Measurements from ENCODE around the gene ROPN1L. TPM values are rescaled to one million over a fixed set of nuclear protein-coding genes. Genes with fewer than 3 reads are reported as not detected.
"Not testable (repeated sequence)": the region's sequence is repeated elsewhere in the genome, so short reads cannot be mapped to it uniquely, and the experiment has no call there.

The ROPN1L gene
- total and polyA plus RNA-seq, 5 donors from 2014 or later, result 3.0 to 14.4 (median 5.3) TPM

DNA sequence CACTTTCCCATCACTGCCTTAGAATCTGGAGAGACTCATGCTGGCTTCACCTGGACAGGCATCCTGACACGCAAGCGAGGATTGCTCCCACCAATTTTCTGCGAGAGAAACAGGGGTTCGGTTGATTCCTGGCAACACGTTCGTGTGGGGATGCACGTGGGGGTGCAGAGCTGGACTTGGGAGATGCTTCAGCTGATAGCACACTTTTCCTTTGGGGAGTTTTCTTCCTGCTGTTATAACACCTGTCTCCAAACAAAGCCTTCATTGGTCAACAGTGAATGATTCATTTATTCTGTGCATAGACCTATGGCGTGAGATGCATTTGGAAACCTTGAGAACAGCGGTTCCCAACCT, 50.0 kb downstream of the ROPN1L start:
- ATAC-seq (ENCODE audit: low read depth in 2 of 2) (no peak), DNase-seq (no peak)
- H3K27ac Mint-ChIP-seq, result no peak overlapping the region
- no peak overlapping the region for H3K27ac ChIP-seq (ENCODE audit: insufficient read depth, low read length, poor library complexity, severe bottlenecking)
- no peak overlapping the region for H3K4me3 ChIP-seq (ENCODE audit: low read depth, low read length)
- peaks cover 4% of the 10 kb centered on the region for H3K36me3 Mint-ChIP-seq
- peaks cover 0 to 26% (median 0%) of the 10 kb centered on the region in 7 donors for H3K9me3 Mint-ChIP-seq
- H3K4me1 Mint-ChIP-seq, result peaks cover 12 to 28% (median 20%) of the 10 kb centered on the region in 4 donors
- peaks cover 5% of the 10 kb centered on the region for H3K27me3 Mint-ChIP-seq
- peaks cover 18% of the 10 kb centered on the region for H3K4me1 ChIP-seq (ENCODE audit: control insufficient read depth, insufficient read depth, low read length, poor library complexity, severe bottlenecking)
- no peaks in the 10 kb centered on the region for H3K27me3 ChIP-seq (ENCODE audit: control insufficient read depth, insufficient read depth, low read length)
- H3K36me3 ChIP-seq (ENCODE audit: control insufficient read depth, insufficient read depth, low read length), result no peaks in the 10 kb centered on the region
- no peak overlapping the region for H3K4me3 Mint-ChIP-seq
- peaks cover 7 to 10% of the 10 kb centered on the region in 2 experiments for H3K9me3 ChIP-seq (ENCODE audit: control insufficient read depth in 2 of 2, low read length in 2 of 2)

DNA sequence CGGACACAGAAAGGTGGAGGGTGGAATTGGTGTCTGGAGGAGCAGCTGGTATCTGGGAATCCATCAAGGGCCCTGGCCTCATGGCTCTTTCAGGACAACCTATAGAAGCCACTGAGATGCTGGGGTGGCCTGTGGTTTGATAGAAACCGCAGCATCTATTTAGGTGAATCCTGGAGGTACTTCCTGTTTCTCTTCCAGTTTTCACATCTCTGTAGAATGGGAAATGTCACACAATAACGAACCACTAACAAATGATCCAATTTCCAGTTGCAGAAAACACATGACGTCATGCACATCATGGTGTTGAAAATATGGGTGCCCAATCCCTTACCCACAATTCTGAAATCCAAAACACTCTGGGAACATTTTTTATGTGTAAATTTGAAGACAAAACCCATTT, 52.2 kb downstream of the ROPN1L start:
- H3K36me3 ChIP-seq (ENCODE audit: control insufficient read depth, insufficient read depth, low read length), result no peaks in the 10 kb centered on the region
- Mint-ChIP-seq H3K9me3 (peaks cover 0 to 26% (median 0%) of the 10 kb centered on the region in 7 donors), H3K4me1 (peaks cover 10 to 23% (median 16%) of the 10 kb centered on the region in 4 donors), H3K36me3 (peaks cover 4% of the 10 kb centered on the region), H3K27ac (peak overlapping the region in 2 of 3 donors; percentile 66 to 72), H3K4me3 (no peak overlapping the region), H3K27me3 (no peaks in the 10 kb centered on the region)
- H3K4me3 ChIP-seq (ENCODE audit: low read depth, low read length), result no peak overlapping the region
- DNase-seq, result no peak
- H3K9me3 ChIP-seq (ENCODE audit: control insufficient read depth in 2 of 2, low read length in 2 of 2), result peaks cover 7 to 10% of the 10 kb centered on the region in 2 experiments
- no peaks in the 10 kb centered on the region for H3K27me3 ChIP-seq (ENCODE audit: control insufficient read depth, insufficient read depth, low read length)
- no peak overlapping the region for H3K27ac ChIP-seq (ENCODE audit: insufficient read depth, low read length, poor library complexity, severe bottlenecking)
- peaks cover 18% of the 10 kb centered on the region for H3K4me1 ChIP-seq (ENCODE audit: control insufficient read depth, insufficient read depth, low read length, poor library complexity, severe bottlenecking)
- no peak for ATAC-seq (ENCODE audit: low read depth in 2 of 2)

DNA sequence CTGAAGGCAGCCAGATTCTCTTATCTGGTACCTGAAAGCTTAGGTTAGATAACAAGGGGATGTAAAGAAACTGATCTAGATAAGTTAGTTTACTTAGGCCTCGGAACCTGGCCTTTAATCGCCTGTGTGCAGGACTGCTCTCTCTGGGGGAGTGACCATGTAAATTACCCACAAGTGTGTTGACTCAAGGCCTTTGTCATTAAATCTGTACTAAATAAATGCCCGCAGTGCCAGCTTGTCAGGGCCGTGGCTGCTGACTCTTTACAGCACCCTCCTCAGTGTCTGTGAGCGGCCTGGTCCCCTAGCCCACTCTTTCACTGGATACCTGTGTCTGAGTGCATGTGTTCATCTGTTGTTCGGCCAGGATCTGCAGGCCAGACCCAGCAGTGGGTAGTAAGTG, 52.8 kb downstream of the ROPN1L start:
- H3K36me3 Mint-ChIP-seq; DNase-seq; H3K4me3 Mint-ChIP-seq; H3K4me3 ChIP-seq (ENCODE audit: low read depth, low read length); ATAC-seq (ENCODE audit: low read depth in 2 of 2); H3K27ac ChIP-seq (ENCODE audit: insufficient read depth, low read length, poor library complexity, severe bottlenecking); H3K36me3 ChIP-seq (ENCODE audit: control insufficient read depth, insufficient read depth, low read length); H3K27me3 Mint-ChIP-seq; H3K27me3 ChIP-seq (ENCODE audit: control insufficient read depth, insufficient read depth, low read length): not testable (repeated sequence)
- peak overlapping the region in 1 of 3 donors; percentile 72 for H3K27ac Mint-ChIP-seq
- peaks cover 12% of the 10 kb centered on the region for H3K4me1 ChIP-seq (ENCODE audit: control insufficient read depth, insufficient read depth, low read length, poor library complexity, severe bottlenecking)
- H3K9me3 Mint-ChIP-seq, result peaks cover 0 to 26% (median 0%) of the 10 kb centered on the region in 7 donors
- H3K4me1 Mint-ChIP-seq, result peaks cover 7 to 18% (median 12%) of the 10 kb centered on the region in 4 donors
- H3K9me3 ChIP-seq (ENCODE audit: control insufficient read depth in 2 of 2, low read length in 2 of 2), result peaks cover 7 to 10% of the 10 kb centered on the region in 2 experiments

DNA sequence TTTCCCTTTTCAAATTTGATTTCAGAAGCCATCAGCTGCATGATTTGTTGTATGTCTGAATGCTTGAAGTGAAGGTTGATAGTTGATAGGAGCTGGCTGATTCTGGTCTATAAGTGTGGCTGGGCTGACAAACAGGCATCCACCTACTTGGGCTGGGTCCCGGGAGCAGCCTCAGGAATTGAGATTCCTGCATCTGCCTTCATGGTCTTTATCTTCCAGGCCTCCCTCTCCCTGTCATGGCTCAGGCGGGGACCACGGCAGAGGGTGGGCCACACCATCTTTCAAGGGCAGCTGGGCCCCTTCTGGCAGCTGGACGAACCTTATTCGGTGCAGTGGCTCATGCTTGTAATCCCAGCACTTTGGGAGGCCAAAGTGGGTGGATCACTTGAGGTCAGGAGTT, 55.9 kb downstream of the ROPN1L start:
- H3K27ac Mint-ChIP-seq, result no peak overlapping the region

DNA sequence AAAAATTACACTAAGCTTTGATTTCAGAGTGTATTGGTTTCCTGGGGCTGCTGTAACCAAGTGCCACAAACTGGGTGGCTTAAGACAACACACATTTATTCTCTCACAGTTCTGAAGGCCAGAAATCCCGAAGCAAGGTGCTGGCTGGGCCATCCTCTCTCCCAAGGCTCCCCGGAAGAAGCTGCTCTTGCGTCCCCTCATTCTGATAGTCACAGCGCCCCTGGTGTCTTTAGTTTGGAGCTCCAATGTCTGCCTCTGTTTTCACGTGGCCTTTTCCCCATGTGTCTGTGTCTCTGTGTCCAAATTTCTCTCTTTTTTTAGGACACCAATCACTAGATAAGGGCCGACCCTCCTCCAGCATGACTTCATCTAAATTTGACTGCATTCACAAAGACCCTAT, 56.7 kb downstream of the ROPN1L start:
- Mint-ChIP-seq H3K27ac (peak overlapping the region in 1 of 3 donors; percentile 8), H3K36me3 (peaks cover 4% of the 10 kb centered on the region), H3K4me1 (peaks cover 0 to 2% (median 0%) of the 10 kb centered on the region in 4 donors), H3K9me3 (peaks cover 0 to 23% (median 0%) of the 10 kb centered on the region in 7 donors), H3K27me3 (peaks cover 5% of the 10 kb centered on the region), H3K4me3 (no peak overlapping the region)
- Histone ChIP-seq H3K27ac (ENCODE audit: insufficient read depth, low read length, poor library complexity, severe bottlenecking) (no peak overlapping the region), H3K9me3 (ENCODE audit: control insufficient read depth in 2 of 2, low read length in 2 of 2) (peaks cover 7 to 10% of the 10 kb centered on the region in 2 experiments), H3K36me3 (ENCODE audit: control insufficient read depth, insufficient read depth, low read length) (no peaks in the 10 kb centered on the region), H3K4me1 (ENCODE audit: control insufficient read depth, insufficient read depth, low read length, poor library complexity, severe bottlenecking) (no peaks in the 10 kb centered on the region), H3K4me3 (ENCODE audit: low read depth, low read length) (no peak overlapping the region), H3K27me3 (ENCODE audit: control insufficient read depth, insufficient read depth, low read length) (no peaks in the 10 kb centered on the region)
- DNase-seq (no peak), ATAC-seq (ENCODE audit: low read depth in 2 of 2) (no peak)

More for the DNA sequence above, 55.9 kb downstream of the ROPN1L start:
- DNase-seq (no peak), ATAC-seq (ENCODE audit: low read depth in 2 of 2) (no peak)
- no peaks in the 10 kb centered on the region for H3K27me3 Mint-ChIP-seq
- H3K9me3 Mint-ChIP-seq, result peaks cover 0 to 26% (median 0%) of the 10 kb centered on the region in 7 donors
- peaks cover 7 to 10% of the 10 kb centered on the region in 2 experiments for H3K9me3 ChIP-seq (ENCODE audit: control insufficient read depth in 2 of 2, low read length in 2 of 2)
- no peak overlapping the region for H3K4me3 ChIP-seq (ENCODE audit: low read depth, low read length)
- peaks cover 4% of the 10 kb centered on the region for H3K36me3 Mint-ChIP-seq
- H3K4me1 ChIP-seq (ENCODE audit: control insufficient read depth, insufficient read depth, low read length, poor library complexity, severe bottlenecking), result no peaks in the 10 kb centered on the region
- no peak overlapping the region for H3K4me3 Mint-ChIP-seq
- H3K27ac ChIP-seq (ENCODE audit: insufficient read depth, low read length, poor library complexity, severe bottlenecking), result no peak overlapping the region
- peaks cover 0 to 2% (median 0%) of the 10 kb centered on the region in 4 donors for H3K4me1 Mint-ChIP-seq
- no peaks in the 10 kb centered on the region for H3K27me3 ChIP-seq (ENCODE audit: control insufficient read depth, insufficient read depth, low read length)
- H3K36me3 ChIP-seq (ENCODE audit: control insufficient read depth, insufficient read depth, low read length), result no peaks in the 10 kb centered on the region

DNA sequence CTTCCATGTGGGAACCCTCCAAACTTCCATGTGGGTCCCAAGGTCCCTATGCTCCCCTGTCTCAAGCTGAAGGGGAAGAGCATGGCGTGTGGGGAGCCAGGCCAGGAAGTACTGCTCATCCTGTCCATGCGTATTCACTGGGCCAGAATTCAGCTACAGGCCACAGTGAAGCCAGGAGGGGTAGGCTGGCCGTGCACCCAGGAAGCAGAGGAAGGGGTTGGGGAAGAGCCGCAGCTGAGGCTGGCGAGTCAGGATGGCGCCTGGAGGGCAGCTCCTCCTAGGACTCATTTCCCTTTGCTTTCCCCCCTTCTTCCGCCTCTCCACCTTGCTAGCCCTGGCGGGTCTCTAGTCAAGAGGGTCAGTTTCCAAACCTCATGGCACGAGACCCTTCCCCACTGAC, 57.4 kb downstream of the ROPN1L start:
- Histone ChIP-seq H3K4me3 (ENCODE audit: low read depth, low read length) (no peak overlapping the region), H3K27ac (ENCODE audit: insufficient read depth, low read length, poor library complexity, severe bottlenecking) (no peak overlapping the region), H3K9me3 (ENCODE audit: control insufficient read depth in 2 of 2, low read length in 2 of 2) (peaks cover 5 to 10% of the 10 kb centered on the region in 2 experiments), H3K4me1 (ENCODE audit: control insufficient read depth, insufficient read depth, low read length, poor library complexity, severe bottlenecking) (no peaks in the 10 kb centered on the region), H3K27me3 (ENCODE audit: control insufficient read depth, insufficient read depth, low read length) (no peaks in the 10 kb centered on the region), H3K36me3 (ENCODE audit: control insufficient read depth, insufficient read depth, low read length) (no peaks in the 10 kb centered on the region)
- peaks cover 0 to 2% (median 0%) of the 10 kb centered on the region in 4 donors for H3K4me1 Mint-ChIP-seq
- no peak for DNase-seq
- H3K36me3 Mint-ChIP-seq, result peaks cover 3% of the 10 kb centered on the region
- H3K4me3 Mint-ChIP-seq, result no peak overlapping the region
- ATAC-seq (ENCODE audit: low read depth in 2 of 2), result no peak
- peaks cover 0 to 16% (median 0%) of the 10 kb centered on the region in 7 donors for H3K9me3 Mint-ChIP-seq
- H3K27me3 Mint-ChIP-seq, result peaks cover 5% of the 10 kb centered on the region
- no peak overlapping the region for H3K27ac Mint-ChIP-seq

DNA sequence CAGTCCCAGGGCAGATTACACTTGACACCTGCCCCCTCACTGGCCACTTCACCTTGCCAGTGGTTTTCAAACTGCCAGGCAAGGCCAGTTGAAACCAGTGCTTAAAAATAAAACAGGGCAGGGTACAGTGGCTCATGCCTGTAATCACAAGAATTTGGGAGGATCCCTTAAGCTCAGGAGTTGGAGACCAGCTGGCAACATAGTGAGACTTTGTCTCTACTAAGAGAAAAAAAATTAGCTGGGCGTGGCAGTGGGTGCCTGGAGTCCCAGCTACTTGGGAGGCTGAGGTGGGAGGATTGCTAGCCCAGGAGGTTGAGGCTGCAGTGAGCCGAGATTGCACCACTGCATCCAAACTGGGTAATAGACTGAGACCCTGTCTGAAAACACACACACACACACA, 58.1 kb downstream of the ROPN1L start:
- Mint-ChIP-seq H3K36me3 (no peaks in the 10 kb centered on the region), H3K4me3 (no peak overlapping the region), H3K27ac (peak overlapping the region in 1 of 3 donors; percentile 47), H3K27me3 (peaks cover 5% of the 10 kb centered on the region), H3K9me3 (peaks cover 0 to 9% (median 0%) of the 10 kb centered on the region in 7 donors), H3K4me1 (peaks cover 0 to 2% (median 0%) of the 10 kb centered on the region in 4 donors)
- peaks cover 2 to 4% of the 10 kb centered on the region in 2 experiments for H3K9me3 ChIP-seq (ENCODE audit: control insufficient read depth in 2 of 2, low read length in 2 of 2)
- no peaks in the 10 kb centered on the region for H3K27me3 ChIP-seq (ENCODE audit: control insufficient read depth, insufficient read depth, low read length)
- ATAC-seq (ENCODE audit: low read depth in 2 of 2) (no peak), DNase-seq (no peak)
- no peak overlapping the region for H3K27ac ChIP-seq (ENCODE audit: insufficient read depth, low read length, poor library complexity, severe bottlenecking)
- H3K4me3 ChIP-seq (ENCODE audit: low read depth, low read length), result no peak overlapping the region
- no peaks in the 10 kb centered on the region for H3K4me1 ChIP-seq (ENCODE audit: control insufficient read depth, insufficient read depth, low read length, poor library complexity, severe bottlenecking)
- H3K36me3 ChIP-seq (ENCODE audit: control insufficient read depth, insufficient read depth, low read length), result no peaks in the 10 kb centered on the region

DNA sequence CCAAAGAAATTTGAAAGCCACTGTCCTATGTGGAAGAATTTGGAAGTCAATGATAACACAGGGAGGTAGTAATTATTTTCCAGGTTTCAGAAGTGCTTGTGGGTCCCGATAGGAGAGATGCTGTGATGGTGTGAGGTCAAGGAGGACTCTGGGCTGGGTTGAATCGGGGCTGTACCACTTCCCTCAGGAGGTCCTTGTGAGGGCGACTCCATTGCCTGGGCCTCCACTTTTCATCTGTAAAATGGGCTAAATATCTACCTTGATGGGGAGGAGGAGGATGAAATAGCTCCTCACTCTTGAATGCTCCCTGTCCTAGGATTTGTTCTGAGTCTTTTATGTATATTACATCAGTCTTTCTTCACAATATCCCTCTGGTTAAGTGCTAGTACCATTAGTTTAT, 59.0 kb downstream of the ROPN1L start:
- Histone ChIP-seq H3K27me3 (ENCODE audit: control insufficient read depth, insufficient read depth, low read length) (no peaks in the 10 kb centered on the region), H3K4me3 (ENCODE audit: low read depth, low read length) (no peak overlapping the region), H3K4me1 (ENCODE audit: control insufficient read depth, insufficient read depth, low read length, poor library complexity, severe bottlenecking) (no peaks in the 10 kb centered on the region), H3K27ac (ENCODE audit: insufficient read depth, low read length, poor library complexity, severe bottlenecking) (no peak overlapping the region), H3K36me3 (ENCODE audit: control insufficient read depth, insufficient read depth, low read length) (no peaks in the 10 kb centered on the region), H3K9me3 (ENCODE audit: control insufficient read depth in 2 of 2, low read length in 2 of 2) (no peaks in the 10 kb centered on the region)
- Mint-ChIP-seq H3K27ac (no peak overlapping the region), H3K4me3 (no peak overlapping the region), H3K4me1 (peaks cover 0 to 2% (median 0%) of the 10 kb centered on the region in 4 donors), H3K36me3 (no peaks in the 10 kb centered on the region), H3K9me3 (peaks cover 0 to 6% (median 0%) of the 10 kb centered on the region in 7 donors), H3K27me3 (peaks cover 5% of the 10 kb centered on the region)
- no peak for DNase-seq
- ATAC-seq (ENCODE audit: low read depth in 2 of 2), result no peak

All from CD4-positive, CD25-positive, alpha-beta regulatory T cell (primary cell).